Frontal cortex (tissue), 4 donors: ENCODE results near the gene WNT7A. TPM values are rescaled to one million over a fixed set of nuclear protein-coding genes. Genes with fewer than 3 reads are reported as not detected.

Experiments used
- DNase-seq, 2 donors: peaks; one replicate each; pipeline ENCODE4 v3.0.0; 2012; ENCODE audit warnings: low spot score in 2 of 2
- FAIRE-seq: peaks from 2 replicates; lab custom pipeline; 2012; peaks lifted over from hg19 to GRCh38; lab: Jason Lieb, UNC
- total RNA-seq: library from RNA; depleted of rRNA; stranded (reverse); fragments of >200 nt; gene quantifications from one replicate; pipeline ENCODE4 v1.2.3, GENCODE V29; 2014
- donor health status: control.
- donor health status: control.
- donor health status: control.

Gene WNT7A
- total RNA-seq, 1 donor from 2014 or later: 15.1 TPM

- FAIRE-seq: no peak
- DNase-seq: no peak
Measured at GRCh38 chr3:13785853-13786436, 93.9 kb downstream of the WNT7A start.

- FAIRE-seq (no peak), DNase-seq (no peak)
Measured at GRCh38 chr3:13785351-13785750, 94.5 kb downstream of the WNT7A start.

- DNase-seq (no peak), FAIRE-seq (no peak)
Measured at GRCh38 chr3:13783476-13783875, 96.4 kb downstream of the WNT7A start.

- DNase-seq (no peak), FAIRE-seq (no peak)
Measured at GRCh38 chr3:13782501-13782900, 97.4 kb downstream of the WNT7A start.

GRCh38 chr3:13781417-13781816 lies 98.5 kb downstream of the WNT7A start:
- FAIRE-seq: no peak

GRCh38 chr3:13780432-13781176 lies 99.3 kb downstream of the WNT7A start:
- DNase-seq: no peak
- FAIRE-seq: no peak

More at GRCh38 chr3:13781417-13781816, 98.5 kb downstream of the WNT7A start:
- no peak for DNase-seq

- DNase-seq (no peak), FAIRE-seq (no peak)
Measured at GRCh38 chr3:13776253-13777050, 103.4 kb downstream of the WNT7A start.

- DNase-seq: no peak
- FAIRE-seq: no peak
Measured at GRCh38 chr3:13772885-13773745, 106.8 kb downstream of the WNT7A start.

- no peak for FAIRE-seq
Measured at GRCh38 chr3:13772321-13772745, 107.5 kb downstream of the WNT7A start.

GRCh38 chr3:13771496-13771895 lies 108.4 kb downstream of the WNT7A start:
- no peak for FAIRE-seq

More at GRCh38 chr3:13772321-13772745, 107.5 kb downstream of the WNT7A start:
- no peak for DNase-seq

GRCh38 chr3:13770170-13771169 lies 109.4 kb downstream of the WNT7A start:
- FAIRE-seq (no peak), DNase-seq (no peak)

More at GRCh38 chr3:13771496-13771895, 108.4 kb downstream of the WNT7A start:
- DNase-seq: no peak

GRCh38 chr3:13769422-13769821 lies 110.4 kb downstream of the WNT7A start:
- FAIRE-seq (no peak), DNase-seq (no peak)

- DNase-seq: no peak
Measured at GRCh38 chr3:13768453-13768852, 111.4 kb downstream of the WNT7A start.

GRCh38 chr3:13767896-13768295 lies 112.0 kb downstream of the WNT7A start:
- no peak for DNase-seq
- FAIRE-seq: no peak

More at GRCh38 chr3:13768453-13768852, 111.4 kb downstream of the WNT7A start:
- no peak for FAIRE-seq

- FAIRE-seq (no peak), DNase-seq (no peak)
Measured at GRCh38 chr3:13767030-13767429, 112.8 kb downstream of the WNT7A start.
